IMR-90 (cell line): ENCODE results near the gene ASCL1.

ENCODE experiments used
- CHD1 ChIP-seq: IDR thresholded peaks from 2 replicates; pipeline ENCODE4 v1.6.1; 2012; ENCODE audit warnings: low read depth, low read length, improper control_type of control experiment
- POLR2A ChIP-seq: IDR thresholded peaks from 2 replicates; pipeline ENCODE4 v1.6.1; 2012; ENCODE audit warnings: mild to moderate bottlenecking, low read depth, low read length
- TF ChIP-seq, protein P1 (sequence below): conservative IDR thresholded peaks from 2 replicates; pipeline ENCODE4 v1.5.1; 2012; ENCODE audit warnings: mild to moderate bottlenecking, low read depth, low read length, improper control_type of control experiment

DNA sequence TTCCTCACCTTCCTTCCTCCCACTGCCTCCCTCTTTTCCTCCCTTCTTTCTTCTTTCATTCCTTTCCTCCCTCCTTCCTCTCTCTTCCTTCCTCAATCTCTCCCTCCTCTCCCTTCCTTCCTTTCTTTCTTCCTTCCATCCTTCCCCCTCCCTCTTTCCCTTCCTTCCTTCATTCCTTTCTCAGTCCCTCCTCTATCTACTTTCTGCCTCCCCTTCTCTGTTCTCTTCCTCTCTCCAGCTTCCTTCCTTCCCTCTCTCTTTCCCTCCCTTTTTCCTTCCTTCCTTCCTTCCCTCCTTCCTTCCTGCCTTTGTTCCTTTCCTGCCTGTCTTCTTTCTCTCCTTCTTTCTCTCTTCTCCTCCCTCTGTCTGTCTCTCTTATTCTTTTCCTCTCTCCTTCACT is 16.1 kb downstream of the ASCL1 start:
- TF ChIP-seq POLR2A (no peak), CHD1 (no peak)
- TF ChIP-seq, protein P1, sequence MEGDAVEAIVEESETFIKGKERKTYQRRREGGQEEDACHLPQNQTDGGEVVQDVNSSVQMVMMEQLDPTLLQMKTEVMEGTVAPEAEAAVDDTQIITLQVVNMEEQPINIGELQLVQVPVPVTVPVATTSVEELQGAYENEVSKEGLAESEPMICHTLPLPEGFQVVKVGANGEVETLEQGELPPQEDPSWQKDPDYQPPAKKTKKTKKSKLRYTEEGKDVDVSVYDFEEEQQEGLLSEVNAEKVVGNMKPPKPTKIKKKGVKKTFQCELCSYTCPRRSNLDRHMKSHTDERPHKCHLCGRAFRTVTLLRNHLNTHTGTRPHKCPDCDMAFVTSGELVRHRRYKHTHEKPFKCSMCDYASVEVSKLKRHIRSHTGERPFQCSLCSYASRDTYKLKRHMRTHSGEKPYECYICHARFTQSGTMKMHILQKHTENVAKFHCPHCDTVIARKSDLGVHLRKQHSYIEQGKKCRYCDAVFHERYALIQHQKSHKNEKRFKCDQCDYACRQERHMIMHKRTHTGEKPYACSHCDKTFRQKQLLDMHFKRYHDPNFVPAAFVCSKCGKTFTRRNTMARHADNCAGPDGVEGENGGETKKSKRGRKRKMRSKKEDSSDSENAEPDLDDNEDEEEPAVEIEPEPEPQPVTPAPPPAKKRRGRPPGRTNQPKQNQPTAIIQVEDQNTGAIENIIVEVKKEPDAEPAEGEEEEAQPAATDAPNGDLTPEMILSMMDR = no peak
